AG04450 (cell line): ENCODE results near the gene PTGDR2. TPM values are rescaled to one million over a fixed set of nuclear protein-coding genes. Genes with fewer than 3 reads are reported as not detected.

ENCODE experiments used
- CTCF ChIA-PET: fragments of 300-600, 350-600 bp; formaldehyde crosslinking; extraction: SDS; loops from one replicate; lab custom pipeline; 2022; ENCODE audit warnings: antibody characterized with exemption, inconsistent platforms; lab: Charles Lee
- POLR2A ChIA-PET: fragments of 350-600 bp; formaldehyde crosslinking; extraction: SDS; loops from one replicate; lab custom pipeline; 2021; ENCODE audit warnings: antibody characterized with exemption, inconsistent platforms; lab: Yijun Ruan, JAX
- DNase-seq: peaks from one replicate; pipeline ENCODE4 v3.0.0-alpha.2; 2011; ENCODE audit warnings: low read depth, low spot score
- H3K27ac ChIP-seq: one replicate; pipeline ENCODE4 v1.5.1; 2012; ENCODE audit warnings: low read depth, low read length, control low read depth
- H3K27me3 ChIP-seq: one replicate; pipeline ENCODE4 v1.6.0; 2012; ENCODE audit warnings: low read length; ENCODE audit not compliant: control insufficient read depth, insufficient read depth
- H3K4me3 ChIP-seq: 2 replicates; pipeline ENCODE4 v1.5.1; 2011; ENCODE audit warnings: mild to moderate bottlenecking, low read depth, low read length, control low read depth
- H3K9me3 ChIP-seq: 2 replicates; pipeline ENCODE4 v1.5.1; 2012; ENCODE audit warnings: low read length; ENCODE audit not compliant: control insufficient read depth, insufficient read depth
- CTCF ChIP-seq: IDR thresholded peaks from 2 replicates; pipeline ENCODE4 v1.5.1; 2011; ENCODE audit warnings: low read depth, low read length, control low read depth, inconsistent platforms
- polyA plus RNA-seq: library from polyadenylated mRNA; depleted of rRNA; stranded (reverse); fragments of >200 nt; gene quantifications from 2 replicates; pipeline ENCODE4 v1.2.3, GENCODE V29; 2011

PTGDR2 gene
- polyA plus RNA-seq, 1 experiment = 0.92 TPM

- H3K4me3 ChIP-seq = no peak overlapping the region
- H3K27ac ChIP-seq = no peak overlapping the region
- H3K9me3 ChIP-seq = no peaks in the 10 kb centered on the region
- TF ChIP-seq CTCF = no peak
- ChIA-PET CTCF (interaction anchor here (1.1 kb wide), 1 partner anchor 40 kb away, joined by 4 read pairs; no protein-coding TSS in a partner anchor), POLR2A (no interaction called here)
- peaks cover 7% of the 10 kb centered on the region for H3K27me3 ChIP-seq
- no peak for DNase-seq
Observed at GRCh38 chr11:60859616-60860250, 4.0 kb upstream of the PTGDR2 start.

GRCh38 chr11:60858731-60859464 is 3.1 kb upstream of the PTGDR2 start:
- DNase-seq = no peak
- no peak for TF ChIP-seq CTCF
- H3K4me3 ChIP-seq = no peak overlapping the region
- H3K27me3 ChIP-seq = peaks cover 5% of the 10 kb centered on the region
- no peak overlapping the region for H3K27ac ChIP-seq
- H3K9me3 ChIP-seq = no peaks in the 10 kb centered on the region
- ChIA-PET POLR2A (no interaction called here), CTCF (no interaction called here)

GRCh38 chr11:60858236-60858635 is 2.5 kb upstream of the PTGDR2 start:
- Histone ChIP-seq H3K27me3 (peaks cover 5% of the 10 kb centered on the region), H3K4me3 (no peak overlapping the region), H3K27ac (peak overlapping the region; percentile 31), H3K9me3 (no peaks in the 10 kb centered on the region; the same call in 1 of the 2 replicates)
- POLR2A ChIA-PET = no interaction called here
- DNase-seq = no peak
- TF ChIP-seq CTCF = no peak
- CTCF ChIA-PET = no interaction called here

- Histone ChIP-seq H3K27me3 (peaks cover 5% of the 10 kb centered on the region), H3K4me3 (no peak overlapping the region), H3K27ac (peak overlapping the region; percentile 31), H3K9me3 (peaks cover 3% of the 10 kb centered on the region; the same call in 1 of the 2 replicates)
- DNase-seq = no peak
- POLR2A ChIA-PET = no interaction called here
- TF ChIP-seq CTCF = no peak
- CTCF ChIA-PET = no interaction called here
Observed at GRCh38 chr11:60857378-60858232, 1.9 kb upstream of the PTGDR2 start.
